ENCODE data around the gene CTSE. TPM values are rescaled to one million over a fixed set of nuclear protein-coding genes. Genes with fewer than 3 reads are reported as not detected.
"Not testable (repeated sequence)": the region's sequence is repeated elsewhere in the genome, so short reads cannot be mapped to it uniquely, and the experiment has no call there.

Gene CTSE
- total RNA-seq, 2 donors from 2014 or later: not detected

DNA sequence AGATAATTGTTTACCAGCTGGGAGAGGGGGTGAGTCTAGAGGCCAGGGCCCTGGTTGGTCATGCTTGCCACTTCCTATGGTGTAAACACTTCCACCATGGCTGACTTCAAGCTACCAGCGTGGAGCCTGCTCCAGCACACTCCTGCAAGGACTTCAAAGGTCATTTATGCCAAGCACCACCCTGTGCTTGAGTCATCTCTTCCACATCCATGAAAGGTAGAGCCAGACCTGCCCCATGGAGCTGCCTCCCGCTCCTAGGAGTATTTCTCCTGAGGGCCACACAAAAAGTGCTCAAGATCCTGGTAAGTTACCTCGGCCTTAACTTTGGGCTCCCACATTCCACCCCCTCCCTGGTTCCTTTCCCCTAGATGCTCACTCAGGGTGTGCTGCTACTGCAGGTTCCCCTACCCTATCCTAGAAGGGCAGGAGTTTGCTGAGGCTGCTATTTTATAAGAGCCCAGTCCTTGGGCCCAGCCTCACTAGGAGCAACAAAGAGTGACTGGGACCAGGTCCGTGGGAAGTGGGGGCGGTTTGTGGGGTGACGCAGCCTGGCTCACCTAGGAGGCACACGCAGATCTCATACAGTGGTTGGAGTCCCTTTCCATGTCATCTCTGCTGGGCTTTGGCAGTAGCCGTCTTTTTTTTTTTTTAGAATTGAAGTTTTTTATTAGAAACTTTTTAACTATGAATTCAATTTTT, 22.9 kb downstream of the CTSE start:
- ATAC-seq (no peak), DNase-seq (no peak)
- intact Hi-C loops (cut with DNase I): no loop called here

- peak; percentile 27 to 76 for ATAC-seq
- no peak for DNase-seq
- intact Hi-C loops (cut with DNase I): no loop called here
These were observed 25.0 kb downstream of the CTSE start for GRCh38 chr1:205998457-205999241.

- ATAC-seq; intact Hi-C loops (cut with DNase I); DNase-seq: not testable (repeated sequence)
These were observed 27.1 kb downstream of the CTSE start for GRCh38 chr1:205996641-205997040.

- peak in 1 of 2 donors; percentile 20 for ATAC-seq
- DNase-seq: no peak
- intact Hi-C loops (cut with DNase I): no loop called here
These were observed 29.3 kb downstream of the CTSE start for GRCh38 chr1:205994346-205994745.

DNA sequence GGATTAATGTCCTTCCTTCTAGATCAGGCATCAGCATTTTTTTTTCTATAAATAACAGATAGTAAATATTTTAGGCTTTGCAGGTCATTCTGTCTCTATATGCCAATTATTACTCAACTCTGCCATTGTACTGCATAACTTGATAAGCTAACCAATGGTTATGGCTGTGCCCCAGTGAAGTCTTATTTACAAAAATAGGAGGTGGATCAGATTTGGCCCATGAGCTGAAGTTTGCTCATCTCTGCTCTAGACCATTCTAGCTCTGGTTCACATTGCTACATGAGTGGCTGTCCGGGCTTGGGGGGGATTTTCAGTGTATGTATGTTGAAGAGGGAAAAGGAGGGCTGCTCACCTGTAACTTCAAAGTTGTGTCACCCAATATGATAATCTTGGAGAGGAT, 30.6 kb downstream of the CTSE start:
- DNase-seq (no peak), ATAC-seq (no peak)
- intact Hi-C loops (cut with DNase I): no loop called here

GRCh38 chr1:205992218-205992882, 31.3 kb downstream of the CTSE start:
- no peak for ATAC-seq
- intact Hi-C loops (cut with DNase I): no loop called here
- no peak for DNase-seq

DNA sequence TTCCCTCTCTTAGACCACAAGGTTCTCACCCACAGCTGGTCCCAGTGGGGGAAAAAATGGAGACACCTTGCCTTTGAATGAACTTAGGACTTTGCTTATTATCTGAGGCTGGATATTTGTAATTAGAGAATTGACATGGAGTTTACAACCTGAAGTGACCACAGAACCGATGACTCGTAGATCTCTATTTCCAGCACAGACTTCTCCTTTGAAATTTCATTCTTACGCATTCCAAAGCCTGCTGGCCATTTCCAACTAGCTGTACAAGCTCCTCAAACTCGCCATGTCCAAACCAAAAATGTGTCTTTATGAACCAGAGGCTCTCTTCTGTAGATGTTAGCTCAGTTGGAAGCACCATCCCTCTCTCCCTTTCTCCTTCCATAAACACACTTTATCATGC, 32.5 kb downstream of the CTSE start:
- ATAC-seq (no peak), DNase-seq (no peak)
- intact Hi-C loops (cut with DNase I): no loop called here

DNA sequence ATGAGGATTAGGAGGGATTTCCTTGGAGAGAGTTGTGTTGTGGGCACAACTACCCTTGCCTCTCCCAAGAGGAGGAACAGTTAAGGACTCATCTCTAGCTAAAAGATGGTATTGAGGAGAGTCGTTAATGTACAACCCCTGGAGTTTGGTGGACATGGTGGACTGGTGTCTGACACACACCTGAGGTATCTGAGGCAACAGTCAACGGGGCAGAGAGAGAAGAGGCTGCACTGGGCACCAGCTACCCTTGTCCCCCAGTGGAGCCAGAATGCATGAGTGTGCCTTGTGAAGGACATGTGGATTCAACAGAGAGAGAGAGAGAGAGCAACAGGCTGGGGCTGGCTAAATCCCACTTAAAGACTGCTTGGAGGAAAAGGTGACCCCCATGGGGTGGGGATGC, 33.5 kb downstream of the CTSE start:
- DNase-seq (no peak), ATAC-seq (no peak)
- intact Hi-C loops (cut with DNase I): no loop called here

DNA sequence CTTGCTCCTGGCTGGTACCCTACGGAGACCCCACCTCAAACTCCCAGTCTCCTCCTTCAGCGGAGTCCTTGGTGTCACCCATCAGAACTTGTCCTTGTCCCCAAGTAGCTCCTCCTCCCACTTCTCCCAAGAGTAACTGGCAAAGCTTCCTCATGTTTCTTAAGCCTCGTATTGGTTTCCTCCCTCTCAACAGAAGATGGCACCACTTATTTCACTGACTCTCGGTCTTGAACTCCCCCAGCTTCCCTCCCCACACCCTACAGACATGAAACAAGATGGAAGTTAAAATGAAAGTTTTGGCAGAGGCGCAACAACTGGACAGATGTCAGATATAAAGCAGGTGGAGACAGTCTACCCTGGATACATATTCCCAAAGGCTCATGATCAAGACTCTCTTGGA, 33.9 kb downstream of the CTSE start:
- intact Hi-C loops (cut with DNase I): no loop called here
- ATAC-seq (no peak), DNase-seq (no peak)

DNA sequence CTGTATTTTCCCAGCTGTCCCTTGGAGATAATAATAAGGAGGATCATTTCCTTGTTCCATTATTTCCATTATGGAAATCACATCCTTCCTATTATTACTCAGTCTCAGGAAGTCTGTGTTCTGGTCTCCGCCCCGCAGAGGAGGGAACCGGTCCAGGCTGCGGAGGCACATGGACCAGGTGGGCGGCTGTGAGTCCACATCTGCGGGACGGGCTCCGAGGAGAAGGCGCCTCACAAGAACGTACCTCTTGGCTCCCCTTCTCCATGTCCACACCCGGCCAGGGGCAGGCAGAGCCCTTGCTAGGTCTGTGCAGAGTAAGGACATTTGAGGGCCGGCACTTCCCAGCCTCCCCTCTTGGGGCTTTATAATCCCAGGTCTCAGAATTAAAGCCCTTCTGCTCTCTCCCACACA, 35.1 kb downstream of the CTSE start:
- DNase-seq (peak; percentile 53), ATAC-seq (peak in 1 of 2 donors; percentile 20)
- intact Hi-C loops (cut with DNase I): no loop called here

- DNase-seq (no peak), ATAC-seq (peak in 1 of 2 donors; percentile 14)
- intact Hi-C loops (cut with DNase I): no loop called here
These were observed 36.8 kb downstream of the CTSE start for GRCh38 chr1:205986861-205987260.

DNA sequence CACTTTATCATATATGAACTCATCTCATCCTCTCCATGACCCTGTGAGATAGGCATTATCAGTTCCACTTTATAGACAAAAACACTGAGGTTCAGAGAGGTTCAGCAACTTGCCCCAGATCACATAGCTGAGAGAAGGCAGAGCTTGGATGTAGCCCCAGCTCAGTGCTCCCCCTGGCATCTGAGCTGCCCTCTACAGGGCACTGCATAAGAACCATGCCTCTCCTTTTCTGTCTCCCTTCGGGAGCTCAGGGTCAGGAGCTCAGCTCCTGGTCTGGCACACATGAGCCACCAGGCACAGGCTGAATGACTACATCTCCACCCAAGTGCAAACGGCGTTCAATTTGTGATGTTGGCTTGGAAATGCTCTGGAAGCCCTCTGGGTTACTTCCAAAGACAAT, 37.4 kb downstream of the CTSE start:
- intact Hi-C loops (cut with DNase I): no loop called here
- ATAC-seq (peak; percentile 5 to 34), DNase-seq (no peak)

- no peak for DNase-seq
- intact Hi-C loops (cut with DNase I): loop anchor here in 1 of 2 donors (2.0 kb wide), 1 partner anchor 121 kb away; no protein-coding TSS in a partner anchor
- ATAC-seq: peak in 1 of 2 donors; percentile 3
These were observed 38.2 kb downstream of the CTSE start for GRCh38 chr1:205985330-205986005.

DNA sequence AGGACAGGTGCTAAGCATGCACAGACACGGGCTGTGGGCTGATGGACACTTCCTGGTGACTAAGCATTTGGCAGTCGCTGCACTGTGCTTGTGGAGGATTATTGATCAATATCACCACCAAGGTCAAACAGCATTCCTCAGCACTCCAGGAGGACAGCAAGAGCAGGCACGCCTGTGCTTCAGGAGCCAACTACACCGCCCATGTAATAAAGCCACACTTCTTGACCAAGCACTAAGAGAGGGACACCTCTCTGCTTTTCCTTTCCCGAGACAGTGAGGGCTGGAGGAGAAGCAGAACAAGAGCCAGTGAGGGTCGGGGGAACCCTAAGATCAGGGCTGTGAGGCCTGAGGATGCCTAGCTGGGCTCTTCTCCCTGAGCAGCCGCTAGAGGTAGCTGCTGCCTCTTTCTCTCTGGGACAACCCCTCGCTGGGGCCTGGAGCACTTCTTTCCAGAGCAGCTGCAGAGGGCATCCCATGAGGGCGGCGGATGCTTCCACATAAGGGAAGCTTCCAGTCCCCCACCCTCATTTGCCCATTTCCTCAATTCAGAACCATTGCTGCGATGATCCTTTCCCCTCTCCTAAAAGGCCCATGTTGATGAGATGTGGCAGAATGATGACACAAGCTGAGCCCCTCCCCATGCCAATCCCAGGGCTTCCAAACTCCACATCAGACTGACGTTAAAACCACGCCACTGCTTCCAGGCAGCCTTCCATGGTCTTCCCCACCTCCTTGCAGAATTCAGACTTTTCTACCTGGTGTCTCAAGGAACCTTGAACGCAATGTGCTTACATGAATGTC, 39.6 kb downstream of the CTSE start:
- intact Hi-C loops (cut with DNase I): loop anchor here (2.0 to 5.0 kb wide), 2 partner anchors 123 kb away; no protein-coding TSS in a partner anchor
- ATAC-seq (peak; percentile 80 to 82), DNase-seq (peak; percentile 77)

GRCh38 chr1:205981257-205981656, 42.4 kb downstream of the CTSE start:
- DNase-seq: no peak
- intact Hi-C loops (cut with DNase I): loop anchor here in 1 of 2 donors (5.0 kb wide), 1 partner anchor 126 kb away; no protein-coding TSS in a partner anchor
- ATAC-seq: no peak

DNA sequence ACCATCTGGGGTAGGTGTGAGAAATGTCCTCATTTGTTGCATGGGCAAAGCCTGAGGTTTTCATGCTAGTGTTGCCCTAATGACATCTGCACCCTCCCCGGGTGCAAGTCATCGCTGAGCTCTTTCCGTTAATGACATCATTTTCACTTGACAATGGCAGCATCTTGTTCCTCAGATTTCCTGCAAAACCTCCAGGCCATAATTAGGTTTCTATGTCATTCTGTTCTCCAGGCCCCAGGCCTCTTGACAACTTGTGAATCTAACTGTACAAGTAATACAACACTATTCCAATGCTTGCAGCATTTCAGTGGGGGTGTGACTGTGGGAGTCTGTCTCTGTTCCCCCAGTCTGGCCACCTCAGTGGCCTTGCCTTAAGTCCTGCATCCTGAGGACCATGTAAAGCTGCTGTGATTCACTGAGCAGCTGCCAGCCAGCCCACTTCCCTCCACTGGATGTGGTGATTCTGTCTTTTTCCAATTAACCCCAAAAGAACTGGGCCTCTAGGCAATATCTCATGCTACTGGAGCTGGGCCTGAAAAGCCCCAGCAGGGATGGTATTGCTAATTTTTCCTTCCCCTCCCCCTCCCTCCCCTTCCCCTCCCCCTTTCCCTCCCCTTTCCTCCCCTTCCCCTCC, 43.3 kb downstream of the CTSE start:
- no peak for ATAC-seq
- intact Hi-C loops (cut with DNase I): loop anchor here in 1 of 2 donors (5.0 kb wide), 1 partner anchor 127 kb away; no protein-coding TSS in a partner anchor
- no peak for DNase-seq

GRCh38 chr1:205979301-205979700, 44.4 kb downstream of the CTSE start:
- ATAC-seq: no peak
- no peak for DNase-seq
- intact Hi-C loops (cut with DNase I): loop anchor here (5.0 to 10.0 kb wide), 4 partner anchors 57 to 317 kb away; no protein-coding TSS in a partner anchor

DNA sequence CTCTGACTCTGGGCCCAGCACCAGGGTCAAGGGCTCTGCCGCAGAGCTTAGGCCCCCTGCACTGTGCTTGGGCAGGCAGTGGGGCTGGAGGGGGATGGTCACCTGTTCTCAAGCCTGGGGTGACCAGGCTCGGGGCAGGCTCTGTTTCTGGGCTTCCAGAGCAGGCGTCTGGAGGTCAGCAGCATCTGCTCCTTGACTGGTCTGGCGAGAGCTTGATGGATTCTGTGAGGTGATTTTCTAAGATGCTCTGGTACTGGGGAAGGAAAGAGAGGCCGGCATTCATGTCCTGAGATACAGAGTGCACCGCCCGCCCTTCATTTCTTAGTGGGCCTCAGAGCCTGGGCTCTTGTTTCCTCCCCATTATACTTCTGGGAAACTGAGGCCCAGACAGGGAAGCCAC, 45.0 kb downstream of the CTSE start:
- intact Hi-C loops (cut with DNase I): loop anchor here (5.0 to 10.0 kb wide), 4 partner anchors 56 to 316 kb away; no protein-coding TSS in a partner anchor
- no peak for DNase-seq
- no peak for ATAC-seq
